Neural progenitor cell (in vitro differentiated cells): Measurements from ENCODE around the gene L2HGDH.

Experiments
- CTCF ChIP-seq: fragments of 200-600 bp; sonication (generic); IDR thresholded peaks from 2 replicates; pipeline ENCODE4 v1.5.1; 2017; ENCODE audit warnings: antibody characterized with exemption, mild to moderate bottlenecking
- EZH2 ChIP-seq: fragments of 200-600 bp; sonication (generic); IDR thresholded peaks from 2 replicates; pipeline ENCODE4 v1.6.1; 2017; ENCODE audit warnings: antibody characterized with exemption, mild to moderate bottlenecking, moderate library complexity

GRCh38 chr14:50233166-50233950 lies 78.7 kb downstream of the L2HGDH start:
- TF ChIP-seq EZH2: no peak
- no peak for TF ChIP-seq CTCF
